Peyer's patch (tissue), 4 donors: ENCODE measurements around the gene DNAL1.

Source experiments
- POLR2A ChIP-seq, 2 donors: fragments of 450-650 bp; IDR thresholded peaks; one replicate each; pipeline ENCODE4 v1.5.1; 2017; ENCODE audit warnings: antibody characterized with exemption in 2 of 2, mild to moderate bottlenecking in 2 of 2, moderate library complexity in 2 of 2
- TF ChIP-seq, protein P1 (sequence below), 6 experiments: fragments of 450-650 bp in 4 of 6; fragments of 200-600 bp in 2 of 6; sonication (generic) in 1 of 6; IDR thresholded peaks; one replicate each; pipeline ENCODE4 v1.5.1; 2017 to 2019; ENCODE audit warnings: antibody characterized with exemption in 6 of 6, mild to moderate bottlenecking in 3 of 6, moderate library complexity in 1 of 6

- TF ChIP-seq POLR2A (IDR thresholded peaks at IDR 0.05) = no peak
- TF ChIP-seq, protein P1, sequence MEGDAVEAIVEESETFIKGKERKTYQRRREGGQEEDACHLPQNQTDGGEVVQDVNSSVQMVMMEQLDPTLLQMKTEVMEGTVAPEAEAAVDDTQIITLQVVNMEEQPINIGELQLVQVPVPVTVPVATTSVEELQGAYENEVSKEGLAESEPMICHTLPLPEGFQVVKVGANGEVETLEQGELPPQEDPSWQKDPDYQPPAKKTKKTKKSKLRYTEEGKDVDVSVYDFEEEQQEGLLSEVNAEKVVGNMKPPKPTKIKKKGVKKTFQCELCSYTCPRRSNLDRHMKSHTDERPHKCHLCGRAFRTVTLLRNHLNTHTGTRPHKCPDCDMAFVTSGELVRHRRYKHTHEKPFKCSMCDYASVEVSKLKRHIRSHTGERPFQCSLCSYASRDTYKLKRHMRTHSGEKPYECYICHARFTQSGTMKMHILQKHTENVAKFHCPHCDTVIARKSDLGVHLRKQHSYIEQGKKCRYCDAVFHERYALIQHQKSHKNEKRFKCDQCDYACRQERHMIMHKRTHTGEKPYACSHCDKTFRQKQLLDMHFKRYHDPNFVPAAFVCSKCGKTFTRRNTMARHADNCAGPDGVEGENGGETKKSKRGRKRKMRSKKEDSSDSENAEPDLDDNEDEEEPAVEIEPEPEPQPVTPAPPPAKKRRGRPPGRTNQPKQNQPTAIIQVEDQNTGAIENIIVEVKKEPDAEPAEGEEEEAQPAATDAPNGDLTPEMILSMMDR (IDR thresholded peaks at IDR 0.05) = no peak
Observed at GRCh38 chr14:73719791-73720190, 75.0 kb downstream of the DNAL1 start.
